ENCODE measurements around the gene SOX6.

DNA sequence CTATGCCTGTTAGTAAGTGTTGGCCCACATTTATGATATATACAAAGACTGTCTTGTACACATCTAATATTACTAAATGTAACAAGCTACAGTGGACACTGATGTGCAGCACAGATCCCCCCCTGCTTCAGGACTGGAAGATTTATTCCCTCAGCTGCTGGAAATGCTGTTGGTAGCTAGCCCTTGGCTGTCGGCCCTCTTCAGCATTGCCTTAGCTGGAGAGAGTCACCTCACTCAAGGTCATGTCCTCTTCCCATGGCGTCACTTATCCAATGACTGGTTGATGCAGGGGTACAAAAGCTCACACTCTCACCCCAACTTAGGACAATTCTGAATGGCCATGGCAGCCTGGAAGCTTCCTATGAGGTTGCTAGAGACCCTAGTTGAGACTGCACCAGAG, 312.7 kb downstream of the SOX6 start:
- TF ChIP-seq, protein P1, sequence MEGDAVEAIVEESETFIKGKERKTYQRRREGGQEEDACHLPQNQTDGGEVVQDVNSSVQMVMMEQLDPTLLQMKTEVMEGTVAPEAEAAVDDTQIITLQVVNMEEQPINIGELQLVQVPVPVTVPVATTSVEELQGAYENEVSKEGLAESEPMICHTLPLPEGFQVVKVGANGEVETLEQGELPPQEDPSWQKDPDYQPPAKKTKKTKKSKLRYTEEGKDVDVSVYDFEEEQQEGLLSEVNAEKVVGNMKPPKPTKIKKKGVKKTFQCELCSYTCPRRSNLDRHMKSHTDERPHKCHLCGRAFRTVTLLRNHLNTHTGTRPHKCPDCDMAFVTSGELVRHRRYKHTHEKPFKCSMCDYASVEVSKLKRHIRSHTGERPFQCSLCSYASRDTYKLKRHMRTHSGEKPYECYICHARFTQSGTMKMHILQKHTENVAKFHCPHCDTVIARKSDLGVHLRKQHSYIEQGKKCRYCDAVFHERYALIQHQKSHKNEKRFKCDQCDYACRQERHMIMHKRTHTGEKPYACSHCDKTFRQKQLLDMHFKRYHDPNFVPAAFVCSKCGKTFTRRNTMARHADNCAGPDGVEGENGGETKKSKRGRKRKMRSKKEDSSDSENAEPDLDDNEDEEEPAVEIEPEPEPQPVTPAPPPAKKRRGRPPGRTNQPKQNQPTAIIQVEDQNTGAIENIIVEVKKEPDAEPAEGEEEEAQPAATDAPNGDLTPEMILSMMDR (IDR thresholded peaks at IDR 0.05) = no peak
- TF ChIP-seq POLR2A (IDR thresholded peaks at IDR 0.05) = no peak

Measured in right lobe of liver (tissue), 4 donors.